Loucy (cell line): ENCODE results near the gene KRT31.

ENCODE experiments used
- EZH2phosphoT487 ChIP-seq: fragments of 200-600 bp; IDR thresholded peaks from 2 replicates; pipeline ENCODE4 v1.6.1; 2018; ENCODE audit warnings: antibody characterized with exemption, mild to moderate bottlenecking, moderate library complexity, borderline replicate concordance
- TF ChIP-seq, protein P1 (sequence below): fragments of 200-600 bp; sonication (generic); conservative IDR thresholded peaks from 2 replicates; pipeline ENCODE4 v1.5.1; 2014; ENCODE audit warnings: mild to moderate bottlenecking, antibody characterized with exemption, low read length

DNA sequence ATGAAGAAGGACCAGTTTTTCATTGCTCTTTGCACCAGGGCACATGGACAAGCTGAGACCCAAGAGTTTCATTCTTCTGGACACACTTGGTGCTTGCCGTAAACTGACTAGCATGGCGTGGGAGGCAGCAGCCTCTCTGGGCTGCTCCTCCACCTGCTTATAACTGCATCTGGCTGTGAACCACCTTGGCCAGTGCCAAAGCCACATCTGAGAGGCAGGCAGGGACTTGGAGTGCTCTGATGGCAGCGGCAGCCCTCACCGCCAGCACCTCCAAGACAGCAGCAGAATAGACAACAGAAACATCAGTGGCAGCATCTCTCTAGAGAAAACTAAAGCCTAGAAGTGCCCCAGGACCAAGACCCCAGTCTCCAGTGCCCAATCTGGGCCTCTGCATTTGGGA, 22.3 kb upstream of the KRT31 start:
- TF ChIP-seq, protein P1, sequence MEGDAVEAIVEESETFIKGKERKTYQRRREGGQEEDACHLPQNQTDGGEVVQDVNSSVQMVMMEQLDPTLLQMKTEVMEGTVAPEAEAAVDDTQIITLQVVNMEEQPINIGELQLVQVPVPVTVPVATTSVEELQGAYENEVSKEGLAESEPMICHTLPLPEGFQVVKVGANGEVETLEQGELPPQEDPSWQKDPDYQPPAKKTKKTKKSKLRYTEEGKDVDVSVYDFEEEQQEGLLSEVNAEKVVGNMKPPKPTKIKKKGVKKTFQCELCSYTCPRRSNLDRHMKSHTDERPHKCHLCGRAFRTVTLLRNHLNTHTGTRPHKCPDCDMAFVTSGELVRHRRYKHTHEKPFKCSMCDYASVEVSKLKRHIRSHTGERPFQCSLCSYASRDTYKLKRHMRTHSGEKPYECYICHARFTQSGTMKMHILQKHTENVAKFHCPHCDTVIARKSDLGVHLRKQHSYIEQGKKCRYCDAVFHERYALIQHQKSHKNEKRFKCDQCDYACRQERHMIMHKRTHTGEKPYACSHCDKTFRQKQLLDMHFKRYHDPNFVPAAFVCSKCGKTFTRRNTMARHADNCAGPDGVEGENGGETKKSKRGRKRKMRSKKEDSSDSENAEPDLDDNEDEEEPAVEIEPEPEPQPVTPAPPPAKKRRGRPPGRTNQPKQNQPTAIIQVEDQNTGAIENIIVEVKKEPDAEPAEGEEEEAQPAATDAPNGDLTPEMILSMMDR, result no peak
- no peak for TF ChIP-seq EZH2phosphoT487
